Measurements from ENCODE around the gene C11orf24. TPM values are rescaled to one million over a fixed set of nuclear protein-coding genes. Genes with fewer than 3 reads are reported as not detected.

C11orf24 gene
- total RNA-seq, 1 experiment from 2014 or later, result 37.7 TPM

GRCh38 chr11:68295271-68295670 lies 23.5 kb upstream of the C11orf24 start:
- Histone ChIP-seq H3K79me2 (ENCODE audit: low read depth) (no peaks in the 10 kb centered on the region), H3K36me3 (ENCODE audit: low read depth) (no peaks in the 10 kb centered on the region), H3K9me2 (ENCODE audit: insufficient read depth) (no peaks in the 10 kb centered on the region), H2AFZ (no peak overlapping the region), H4K20me1 (ENCODE audit: insufficient read depth) (no peaks in the 10 kb centered on the region), H3K27me3 (ENCODE audit: insufficient read depth, low read depth) (no peaks in the 10 kb centered on the region), H3K27ac (no peak overlapping the region), H3K4me1 (replicated peaks; ENCODE audit: insufficient read depth) (peaks cover 3% of the 10 kb centered on the region; the same call in 1 of the 2 replicates), H3F3A (ENCODE audit: insufficient read depth, low read depth) (0 out of 2 replicates have a peak, but pooled peaks cover 3% of the 10 kb centered on the region), H3K4me2 (no peak overlapping the region), H3K9me3 (ENCODE audit: insufficient read depth, low read depth) (no peaks in the 10 kb centered on the region), H3K4me3 (no peak overlapping the region)
- no TSS peak for BruUV-seq (replicated peaks)
- ChIA-PET POLR2A (ENCODE audit: unreplicated experiment) (interaction anchor here (0.6 kb wide), 1 partner anchor 15 kb away, joined by 6 read pairs; no protein-coding TSS in a partner anchor), CTCF (interaction anchor here (0.5 to 0.6 kb wide), 4 partner anchors 25 to 165 kb away, joined by 3 to 4 read pairs (median 3); partner anchors contain the start of gene PPP6R3)
- intact Hi-C loops (cut with micrococcal nuclease; ENCODE audit: unreplicated experiment), result loop anchor here (5.0 kb wide), 1 partner anchor 88 kb away; no protein-coding TSS in a partner anchor
- DNase-seq, result no peak
- TF ChIP-seq EZH2 (IDR thresholded peaks at IDR 0.05; ENCODE audit: low read depth), result no peak

- POLR2A ChIA-PET (ENCODE audit: unreplicated experiment), result no interaction called here
- intact Hi-C loops (cut with micrococcal nuclease; ENCODE audit: unreplicated experiment), result no loop called here
- no peak for TF ChIP-seq CTCF (conservative IDR thresholded peaks at IDR 0.05)
- TF ChIP-seq EZH2 (IDR thresholded peaks at IDR 0.05; ENCODE audit: low read depth), result no peak
Measured at GRCh38 chr11:68293708-68294107, 21.9 kb upstream of the C11orf24 start.

GRCh38 chr11:68289456-68289855 lies 17.7 kb upstream of the C11orf24 start:
- 0 out of 2 replicates have a peak, but pooled peaks cover 3% of the 10 kb centered on the region for H3F3A ChIP-seq (ENCODE audit: insufficient read depth, low read depth)
- no peak overlapping the region for H2AFZ ChIP-seq
- H4K20me1 ChIP-seq (ENCODE audit: insufficient read depth), result no peaks in the 10 kb centered on the region
- no peak overlapping the region for H3K4me3 ChIP-seq
- intact Hi-C loops (cut with micrococcal nuclease; ENCODE audit: unreplicated experiment), result no loop called here
- POLR2A ChIA-PET (ENCODE audit: unreplicated experiment), result no interaction called here
- H3K9me3 ChIP-seq (ENCODE audit: insufficient read depth, low read depth), result peaks cover 3% of the 10 kb centered on the region; the same call in 1 of the 2 replicates
- BruUV-seq (replicated peaks), result no TSS peak
- H3K4me2 ChIP-seq, result no peak overlapping the region
- no peaks in the 10 kb centered on the region for H3K27me3 ChIP-seq (ENCODE audit: insufficient read depth, low read depth)
- CTCF ChIA-PET, result no interaction called here
- no peaks in the 10 kb centered on the region for H3K79me2 ChIP-seq (ENCODE audit: low read depth)
- peak in 1 of 2 experiments; percentile 21 for DNase-seq
- H3K4me1 ChIP-seq (replicated peaks; ENCODE audit: insufficient read depth), result no peaks in the 10 kb centered on the region
- H3K9me2 ChIP-seq (ENCODE audit: insufficient read depth), result no peaks in the 10 kb centered on the region
- TF ChIP-seq CTCF (conservative IDR thresholded peaks at IDR 0.05), result no peak
- no peak for TF ChIP-seq EZH2 (IDR thresholded peaks at IDR 0.05; ENCODE audit: low read depth)
- H3K36me3 ChIP-seq (ENCODE audit: low read depth), result no peaks in the 10 kb centered on the region
- H3K27ac ChIP-seq, result no peak overlapping the region

More at GRCh38 chr11:68293708-68294107, 21.9 kb upstream of the C11orf24 start:
- no peak overlapping the region for H3K4me2 ChIP-seq
- peaks cover 3% of the 10 kb centered on the region; the same call in 1 of the 2 replicates for H3K4me1 ChIP-seq (replicated peaks; ENCODE audit: insufficient read depth)
- no peaks in the 10 kb centered on the region for H3K9me2 ChIP-seq (ENCODE audit: insufficient read depth)
- no TSS peak for BruUV-seq (replicated peaks)
- peaks cover 3% of the 10 kb centered on the region; the same call in 1 of the 2 replicates for H3K9me3 ChIP-seq (ENCODE audit: insufficient read depth, low read depth)
- no peaks in the 10 kb centered on the region for H4K20me1 ChIP-seq (ENCODE audit: insufficient read depth)
- no peaks in the 10 kb centered on the region for H3K27me3 ChIP-seq (ENCODE audit: insufficient read depth, low read depth)
- H3K27ac ChIP-seq, result no peak overlapping the region
- H3F3A ChIP-seq (ENCODE audit: insufficient read depth, low read depth), result 0 out of 2 replicates have a peak, but pooled peaks cover 3% of the 10 kb centered on the region
- H2AFZ ChIP-seq, result no peak overlapping the region
- H3K4me3 ChIP-seq, result no peak overlapping the region
- DNase-seq, result no peak
- H3K79me2 ChIP-seq (ENCODE audit: low read depth), result no peaks in the 10 kb centered on the region
- CTCF ChIA-PET, result no interaction called here
- H3K36me3 ChIP-seq (ENCODE audit: low read depth), result no peaks in the 10 kb centered on the region
